Peyer's patch (tissue), 4 donors: ENCODE results near the gene MEGF6.

Experiments
- POLR2A ChIP-seq, 2 donors: fragments of 450-650 bp; IDR thresholded peaks; one replicate each; pipeline ENCODE4 v1.5.1; 2017; ENCODE audit warnings: antibody characterized with exemption in 2 of 2, mild to moderate bottlenecking in 2 of 2, moderate library complexity in 2 of 2
- TF ChIP-seq, protein P1 (sequence below), 6 experiments: fragments of 450-650 bp in 4 of 6; fragments of 200-600 bp in 2 of 6; sonication (generic) in 1 of 6; IDR thresholded peaks; one replicate each; pipeline ENCODE4 v1.5.1; 2017 to 2019; ENCODE audit warnings: antibody characterized with exemption in 6 of 6, mild to moderate bottlenecking in 3 of 6, moderate library complexity in 1 of 6

DNA sequence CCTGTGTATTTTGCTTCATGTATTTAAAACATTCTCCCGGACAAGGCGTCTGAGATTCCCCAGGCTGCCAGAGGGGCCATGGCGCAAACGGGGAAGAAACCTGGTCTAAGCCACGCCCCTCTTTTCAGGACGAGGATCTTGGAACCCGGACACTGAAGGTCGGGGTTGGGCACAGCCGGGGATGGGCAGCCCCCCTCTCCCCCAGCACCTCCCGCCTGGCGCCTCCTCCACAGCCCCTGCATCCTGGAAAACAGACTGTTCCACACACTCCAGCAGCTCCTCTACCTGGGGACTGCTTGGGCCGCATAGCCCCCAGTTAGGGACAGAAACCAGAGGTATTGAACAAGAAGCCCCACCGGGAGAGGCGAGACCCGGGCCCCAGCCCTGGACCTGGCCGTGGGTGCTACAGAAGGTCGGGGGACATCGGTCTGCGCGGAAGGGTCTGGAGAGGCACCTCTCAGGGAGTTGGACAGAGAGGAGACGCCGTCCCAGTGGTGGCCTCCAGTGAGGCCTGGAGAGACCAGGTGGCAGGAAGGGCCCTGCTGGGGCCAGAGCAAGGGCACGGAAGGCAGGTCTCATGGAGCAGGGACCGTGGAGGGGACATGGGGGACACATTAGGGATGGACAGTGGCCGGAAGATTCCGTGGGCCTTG lies 46.4 kb upstream of the MEGF6 start:
- TF ChIP-seq, protein P1, sequence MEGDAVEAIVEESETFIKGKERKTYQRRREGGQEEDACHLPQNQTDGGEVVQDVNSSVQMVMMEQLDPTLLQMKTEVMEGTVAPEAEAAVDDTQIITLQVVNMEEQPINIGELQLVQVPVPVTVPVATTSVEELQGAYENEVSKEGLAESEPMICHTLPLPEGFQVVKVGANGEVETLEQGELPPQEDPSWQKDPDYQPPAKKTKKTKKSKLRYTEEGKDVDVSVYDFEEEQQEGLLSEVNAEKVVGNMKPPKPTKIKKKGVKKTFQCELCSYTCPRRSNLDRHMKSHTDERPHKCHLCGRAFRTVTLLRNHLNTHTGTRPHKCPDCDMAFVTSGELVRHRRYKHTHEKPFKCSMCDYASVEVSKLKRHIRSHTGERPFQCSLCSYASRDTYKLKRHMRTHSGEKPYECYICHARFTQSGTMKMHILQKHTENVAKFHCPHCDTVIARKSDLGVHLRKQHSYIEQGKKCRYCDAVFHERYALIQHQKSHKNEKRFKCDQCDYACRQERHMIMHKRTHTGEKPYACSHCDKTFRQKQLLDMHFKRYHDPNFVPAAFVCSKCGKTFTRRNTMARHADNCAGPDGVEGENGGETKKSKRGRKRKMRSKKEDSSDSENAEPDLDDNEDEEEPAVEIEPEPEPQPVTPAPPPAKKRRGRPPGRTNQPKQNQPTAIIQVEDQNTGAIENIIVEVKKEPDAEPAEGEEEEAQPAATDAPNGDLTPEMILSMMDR (IDR thresholded peaks at IDR 0.05), result no peak
- TF ChIP-seq POLR2A (IDR thresholded peaks at IDR 0.05), result no peak
